Transverse colon (tissue), 4 donors: ENCODE results near the gene CST4.
"Not testable (repeated sequence)": the region's sequence is repeated elsewhere in the genome, so short reads cannot be mapped to it uniquely, and the experiment has no call there.

Experiments used
- EP300 ChIP-seq: sonication (generic); formaldehyde crosslinking; IDR thresholded peaks from one replicate; pipeline ENCODE4 v1.6.1; 2017; ENCODE audit warnings: antibody characterized with exemption, low read depth
- POLR2AphosphoS5 ChIP-seq, 3 donors: sonication (generic); formaldehyde crosslinking; IDR thresholded peaks; one replicate each; pipeline ENCODE4 v1.6.1; 2016; ENCODE audit warnings: antibody characterized with exemption in 3 of 3
- TF ChIP-seq, protein P1 (sequence below), 5 experiments: fragments of 200-600 bp in 3 of 5; fragments of 450-650 bp in 2 of 5; sonication (generic) in 3 of 5; IDR thresholded peaks; 1 replicate in 2 of 5; 2 replicates in 3 of 5; pipeline ENCODE4 v1.5.1; 2016 to 2017; ENCODE audit warnings: antibody characterized with exemption in 5 of 5, inconsistent platforms in 3 of 5, mild to moderate bottlenecking in 2 of 5, moderate library complexity in 1 of 5

DNA sequence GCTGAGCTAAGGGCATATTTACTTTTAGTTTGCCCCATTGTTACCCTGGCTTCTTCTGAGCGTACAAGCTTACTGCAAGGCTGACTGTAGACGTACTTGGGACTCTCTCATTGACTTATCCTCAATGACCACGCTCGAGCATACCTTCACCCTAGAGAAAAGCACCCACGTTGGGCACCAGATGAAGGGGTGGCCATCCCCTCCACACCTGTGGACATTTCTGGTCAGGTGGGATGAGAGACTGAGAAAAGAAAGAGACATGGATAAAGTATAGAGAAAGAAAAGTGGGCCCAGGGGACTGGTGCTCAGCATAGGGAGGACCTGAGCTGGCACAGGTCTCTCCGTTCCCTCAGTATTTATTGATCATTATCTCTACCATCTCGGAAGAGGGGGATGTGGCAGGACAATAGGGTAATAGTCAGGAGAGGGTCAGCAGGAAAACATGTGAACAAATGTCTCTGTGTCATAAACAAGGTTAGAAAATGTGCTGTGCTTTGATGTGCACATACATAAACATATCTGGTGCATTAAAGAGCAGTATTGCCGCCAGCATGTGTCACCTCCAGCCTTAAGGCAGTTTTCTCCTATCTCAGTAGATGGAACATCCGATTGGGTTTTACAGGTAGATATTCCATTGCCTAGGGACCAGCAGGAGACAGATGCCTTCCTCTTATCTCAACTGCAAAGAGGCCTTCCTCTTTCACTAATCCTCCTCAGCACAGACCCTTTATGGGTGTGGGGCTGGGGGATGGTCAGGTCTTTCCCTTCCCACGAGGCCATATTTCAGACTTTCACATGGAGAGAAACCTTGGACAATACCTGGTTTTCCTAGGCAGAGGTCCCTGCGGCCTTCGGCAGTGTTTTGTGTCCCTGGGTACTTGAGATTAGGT is 5.6 kb upstream of the CST4 start:
- TF ChIP-seq, protein P1, sequence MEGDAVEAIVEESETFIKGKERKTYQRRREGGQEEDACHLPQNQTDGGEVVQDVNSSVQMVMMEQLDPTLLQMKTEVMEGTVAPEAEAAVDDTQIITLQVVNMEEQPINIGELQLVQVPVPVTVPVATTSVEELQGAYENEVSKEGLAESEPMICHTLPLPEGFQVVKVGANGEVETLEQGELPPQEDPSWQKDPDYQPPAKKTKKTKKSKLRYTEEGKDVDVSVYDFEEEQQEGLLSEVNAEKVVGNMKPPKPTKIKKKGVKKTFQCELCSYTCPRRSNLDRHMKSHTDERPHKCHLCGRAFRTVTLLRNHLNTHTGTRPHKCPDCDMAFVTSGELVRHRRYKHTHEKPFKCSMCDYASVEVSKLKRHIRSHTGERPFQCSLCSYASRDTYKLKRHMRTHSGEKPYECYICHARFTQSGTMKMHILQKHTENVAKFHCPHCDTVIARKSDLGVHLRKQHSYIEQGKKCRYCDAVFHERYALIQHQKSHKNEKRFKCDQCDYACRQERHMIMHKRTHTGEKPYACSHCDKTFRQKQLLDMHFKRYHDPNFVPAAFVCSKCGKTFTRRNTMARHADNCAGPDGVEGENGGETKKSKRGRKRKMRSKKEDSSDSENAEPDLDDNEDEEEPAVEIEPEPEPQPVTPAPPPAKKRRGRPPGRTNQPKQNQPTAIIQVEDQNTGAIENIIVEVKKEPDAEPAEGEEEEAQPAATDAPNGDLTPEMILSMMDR (IDR thresholded peaks at IDR 0.05) = not testable (repeated sequence)
- TF ChIP-seq POLR2AphosphoS5 (IDR thresholded peaks at IDR 0.05); EP300: not testable (repeated sequence)
